Neural progenitor cell (in vitro differentiated cells): ENCODE results near the gene ZNF79.

Source experiments
- CTCF ChIP-seq: fragments of 200-600 bp; sonication (generic); IDR thresholded peaks from 2 replicates; pipeline ENCODE4 v1.5.1; 2017; ENCODE audit warnings: antibody characterized with exemption, mild to moderate bottlenecking
- EZH2 ChIP-seq: fragments of 200-600 bp; sonication (generic); IDR thresholded peaks from 2 replicates; pipeline ENCODE4 v1.6.1; 2017; ENCODE audit warnings: antibody characterized with exemption, mild to moderate bottlenecking, moderate library complexity

- TF ChIP-seq EZH2 (no peak), CTCF (no peak)
Observed at GRCh38 chr9:127380479-127380878, 43.7 kb upstream of the ZNF79 start.
